Activated CD4-positive, alpha-beta T cell treated with anti-CD3 and anti-CD28 coated beads for 4 hours (primary cell): Measurements from ENCODE around the gene SLC6A1.
"Not testable (repeated sequence)": the region's sequence is repeated elsewhere in the genome, so short reads cannot be mapped to it uniquely, and the experiment has no call there.

Experiments used
- DNase-seq, 2 donors: peaks; one replicate each; pipeline ENCODE4 v3.0.0-alpha.2; 2020

Gene SLC6A1

GRCh38 chr3:11024181-11024580 lies 31.6 kb downstream of the SLC6A1 start:
- no peak for DNase-seq

DNA sequence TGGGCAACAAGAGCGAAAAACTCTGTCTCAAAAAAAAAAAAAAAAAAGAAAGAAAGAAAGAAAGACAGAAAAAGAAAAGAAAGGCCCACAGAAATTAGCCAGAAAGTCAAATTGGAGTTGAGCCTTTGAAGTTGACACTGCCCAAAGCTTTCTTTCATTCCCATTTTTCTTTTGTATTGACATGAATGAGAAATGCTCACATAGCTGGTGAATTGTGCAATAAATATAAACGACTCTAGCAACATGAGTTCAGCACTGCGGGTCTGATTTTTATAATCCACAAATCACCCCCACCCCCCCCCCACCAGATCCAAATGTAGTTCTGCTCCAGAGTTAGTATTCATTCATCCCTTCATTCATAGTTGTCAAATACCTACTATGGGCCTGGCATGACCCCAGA lies 37.4 kb downstream of the SLC6A1 start:
- DNase-seq = no peak

- DNase-seq = no peak
Observed at GRCh38 chr3:11033871-11034270, 41.3 kb downstream of the SLC6A1 start.

GRCh38 chr3:11034309-11034985 lies 41.9 kb downstream of the SLC6A1 start:
- no peak for DNase-seq

DNA sequence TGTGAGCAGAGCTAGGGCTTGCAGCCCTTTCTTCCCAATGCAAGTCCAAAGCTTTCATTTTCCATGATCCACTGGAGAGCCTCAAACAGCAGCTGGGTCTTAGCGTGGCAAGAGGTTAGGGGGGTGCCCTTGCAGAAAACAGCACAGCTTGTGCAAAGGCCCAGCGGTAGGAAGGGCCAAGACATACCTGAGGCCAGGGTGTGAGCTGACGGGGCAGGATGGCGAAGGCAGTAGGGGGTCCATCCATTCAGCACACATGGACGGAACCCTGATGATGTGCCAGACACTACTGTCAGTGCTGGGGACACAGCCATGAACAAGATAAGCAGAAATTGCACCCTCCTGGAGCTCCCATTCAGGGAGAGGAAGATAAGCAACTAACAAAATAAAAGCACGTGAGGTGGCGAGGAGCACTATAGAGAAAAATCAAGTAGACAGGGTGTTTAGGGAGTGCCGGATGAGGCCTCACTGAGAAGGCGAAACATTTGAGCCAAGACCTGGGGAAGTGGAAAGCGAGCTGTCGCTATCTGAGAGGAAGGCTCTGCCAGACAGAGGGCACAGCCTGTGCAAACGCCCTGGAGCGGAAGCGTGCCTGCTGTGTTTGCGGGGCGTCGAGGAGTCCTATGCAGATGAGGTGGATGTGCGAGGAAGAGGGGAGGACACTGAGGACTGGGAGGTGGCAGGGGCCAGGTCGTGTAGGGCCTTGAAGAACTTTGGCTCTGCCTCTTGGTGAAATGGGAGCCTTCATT lies 43.4 kb downstream of the SLC6A1 start:
- DNase-seq = no peak

DNA sequence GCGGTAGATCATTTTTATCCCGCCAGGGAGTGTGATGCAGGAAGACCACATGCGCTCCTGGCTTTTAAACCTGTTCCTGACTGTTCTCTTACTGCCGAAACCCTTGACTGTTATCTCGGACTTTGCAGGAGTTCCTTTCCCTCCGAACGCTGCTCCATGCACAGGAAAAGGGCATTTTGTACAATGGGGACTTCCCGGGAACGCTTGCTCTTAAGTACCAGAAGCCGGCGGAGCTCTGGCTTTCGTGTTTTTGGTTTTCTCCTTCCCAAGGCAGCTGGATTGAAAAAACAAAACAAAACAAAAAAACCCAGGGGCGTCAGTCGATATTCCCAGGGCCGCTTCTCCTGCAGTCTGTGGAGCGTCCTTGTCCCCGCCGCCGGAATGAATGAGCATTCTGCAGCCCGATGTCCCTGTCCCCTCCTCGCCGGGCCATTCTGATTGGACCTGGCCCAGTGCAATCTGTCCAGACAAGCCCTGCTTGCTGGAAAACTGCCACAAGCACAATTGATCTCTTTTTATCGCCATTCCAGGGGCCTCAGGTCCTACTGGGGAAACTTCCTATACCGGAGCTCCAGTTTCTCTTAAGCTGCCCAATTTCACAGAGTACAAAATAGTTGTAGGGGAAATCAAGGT lies 44.8 kb downstream of the SLC6A1 start:
- DNase-seq = no peak

DNA sequence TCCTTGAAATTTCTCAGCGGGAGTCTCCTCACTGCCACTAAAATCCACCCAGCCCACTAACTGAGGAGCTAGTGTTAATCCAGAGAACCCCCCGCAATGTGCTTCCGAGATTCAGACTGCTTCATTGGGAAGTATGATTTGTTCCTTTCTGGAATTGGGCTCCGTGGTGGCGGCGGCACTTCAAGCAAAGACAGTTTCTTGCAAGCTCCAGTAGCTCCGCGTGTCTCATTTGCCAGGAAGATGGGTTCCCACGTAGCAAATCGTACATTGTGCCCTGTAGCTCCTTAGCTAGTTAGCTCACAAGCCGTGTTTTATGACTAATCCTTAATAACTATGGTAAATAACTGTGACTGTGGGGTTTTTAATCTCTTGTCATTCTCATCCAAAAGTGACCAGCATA lies 45.4 kb downstream of the SLC6A1 start:
- no peak for DNase-seq

DNA sequence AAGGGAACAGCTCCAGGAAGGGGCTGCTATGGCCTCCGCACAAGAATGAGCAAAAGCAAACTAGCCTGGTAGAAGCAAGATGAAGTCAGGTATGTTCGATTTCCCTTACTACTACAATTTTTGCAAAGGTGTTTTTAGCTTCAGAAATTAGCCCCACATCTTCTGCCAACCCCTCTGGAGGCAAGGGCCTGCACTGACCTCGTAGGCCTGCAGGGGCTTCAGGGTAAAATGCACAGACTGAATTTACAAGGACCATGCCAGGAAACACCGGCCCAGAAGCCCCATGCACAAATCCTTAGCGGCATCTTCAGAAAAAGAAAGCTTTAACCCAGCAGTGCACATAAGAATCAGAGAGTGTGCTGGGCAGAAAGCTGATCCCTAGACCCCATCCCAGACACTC lies 53.0 kb downstream of the SLC6A1 start:
- no peak for DNase-seq

- DNase-seq = no peak
Observed at GRCh38 chr3:11047500-11047899, 55.0 kb downstream of the SLC6A1 start.

DNA sequence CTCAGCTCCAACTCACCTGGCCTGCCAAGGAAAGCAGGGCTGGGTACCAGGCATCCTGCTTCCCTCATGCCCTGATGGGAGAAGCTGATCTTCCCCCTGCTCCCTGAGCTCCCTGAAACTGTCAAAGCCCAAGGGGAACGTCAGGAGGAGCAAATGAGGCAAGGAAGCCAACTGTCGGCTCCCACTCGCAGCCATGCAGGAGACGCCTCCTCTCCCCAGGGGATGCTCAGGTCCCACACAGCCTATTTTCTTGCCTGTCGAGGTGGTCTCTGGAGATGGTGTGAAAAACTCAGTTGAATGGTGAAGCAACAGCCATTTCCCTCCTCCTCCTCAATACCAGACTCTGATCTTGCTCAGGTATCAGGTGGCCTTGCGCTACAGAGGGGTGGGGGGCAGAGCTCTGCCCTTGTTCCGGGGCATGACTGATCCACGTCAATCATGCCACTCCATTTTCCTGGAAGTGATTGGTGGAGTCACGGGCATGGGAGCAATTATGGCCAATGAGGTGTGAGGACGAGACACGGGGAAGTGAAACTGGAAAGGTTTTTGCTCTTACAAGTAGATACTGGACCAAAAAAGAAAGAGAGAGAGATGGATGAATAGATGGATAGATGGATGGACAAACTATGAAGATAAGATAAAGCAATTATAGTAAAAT lies 58.2 kb downstream of the SLC6A1 start:
- DNase-seq = no peak

GRCh38 chr3:11053926-11054503 lies 61.5 kb downstream of the SLC6A1 start:
- DNase-seq = no peak

GRCh38 chr3:11054739-11055438 lies 62.3 kb downstream of the SLC6A1 start:
- DNase-seq = no peak

DNA sequence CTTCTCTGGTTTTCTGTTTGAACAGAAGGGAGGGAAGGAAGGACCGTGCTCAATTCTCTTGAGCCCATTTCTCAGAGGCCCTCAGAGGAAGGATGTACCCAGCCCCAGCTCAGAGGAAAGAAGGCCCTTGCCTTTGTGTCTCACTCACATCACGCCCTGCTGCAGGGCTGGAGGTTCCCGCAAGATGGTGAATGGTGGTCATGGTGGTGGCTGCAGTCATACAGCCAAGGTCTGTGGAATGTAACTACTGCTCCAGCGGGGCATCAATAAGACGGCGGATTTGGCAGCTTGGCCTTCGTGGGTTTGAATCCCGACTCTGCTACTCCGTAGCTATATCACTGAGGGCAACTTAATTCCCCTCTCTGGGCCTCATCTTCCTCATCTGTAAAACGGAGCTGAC lies 62.9 kb downstream of the SLC6A1 start:
- no peak for DNase-seq

- no peak for DNase-seq
Observed at GRCh38 chr3:11056531-11057050, 64.0 kb downstream of the SLC6A1 start.

- DNase-seq = no peak
Observed at GRCh38 chr3:11057655-11058054, 65.1 kb downstream of the SLC6A1 start.

DNA sequence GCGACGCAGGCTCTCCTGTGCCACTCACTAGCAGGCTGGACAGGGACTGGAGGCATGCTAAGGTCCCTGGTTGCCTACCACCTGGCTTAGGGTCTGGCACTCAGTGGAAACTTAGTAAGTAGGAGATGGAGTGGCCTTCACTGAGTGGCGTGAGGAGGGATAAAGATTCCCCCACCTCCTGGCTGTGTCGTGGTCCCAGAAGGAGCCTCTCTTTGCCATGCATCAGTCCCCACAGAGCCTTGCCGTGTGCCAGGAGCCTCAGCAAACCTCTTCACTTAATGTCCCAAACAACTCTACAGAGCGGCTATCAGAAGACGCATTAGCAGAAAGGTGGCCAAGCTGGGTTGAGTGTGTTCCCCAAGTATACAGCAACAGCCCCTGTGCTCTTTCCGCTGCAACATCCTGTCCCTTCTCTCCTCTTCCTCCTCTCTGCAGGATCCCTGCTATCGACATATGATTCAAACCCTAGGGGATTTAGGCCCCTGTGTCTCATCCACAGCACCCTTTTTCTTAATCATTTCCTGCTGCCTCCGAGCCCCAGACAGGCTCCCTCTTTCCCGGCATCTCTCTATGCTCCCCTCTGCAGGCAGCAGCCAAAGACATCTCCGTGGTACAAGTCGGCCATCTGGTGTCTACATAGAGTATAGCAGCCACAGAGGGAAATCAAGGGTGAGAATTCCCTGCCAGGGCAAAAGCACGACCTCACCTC lies 66.7 kb downstream of the SLC6A1 start:
- no peak for DNase-seq

- DNase-seq = no peak
Observed at GRCh38 chr3:11059799-11060115, 67.2 kb downstream of the SLC6A1 start.

- peak; percentile 13 to 23 for DNase-seq
Observed at GRCh38 chr3:11060500-11061251, 68.1 kb downstream of the SLC6A1 start.

DNA sequence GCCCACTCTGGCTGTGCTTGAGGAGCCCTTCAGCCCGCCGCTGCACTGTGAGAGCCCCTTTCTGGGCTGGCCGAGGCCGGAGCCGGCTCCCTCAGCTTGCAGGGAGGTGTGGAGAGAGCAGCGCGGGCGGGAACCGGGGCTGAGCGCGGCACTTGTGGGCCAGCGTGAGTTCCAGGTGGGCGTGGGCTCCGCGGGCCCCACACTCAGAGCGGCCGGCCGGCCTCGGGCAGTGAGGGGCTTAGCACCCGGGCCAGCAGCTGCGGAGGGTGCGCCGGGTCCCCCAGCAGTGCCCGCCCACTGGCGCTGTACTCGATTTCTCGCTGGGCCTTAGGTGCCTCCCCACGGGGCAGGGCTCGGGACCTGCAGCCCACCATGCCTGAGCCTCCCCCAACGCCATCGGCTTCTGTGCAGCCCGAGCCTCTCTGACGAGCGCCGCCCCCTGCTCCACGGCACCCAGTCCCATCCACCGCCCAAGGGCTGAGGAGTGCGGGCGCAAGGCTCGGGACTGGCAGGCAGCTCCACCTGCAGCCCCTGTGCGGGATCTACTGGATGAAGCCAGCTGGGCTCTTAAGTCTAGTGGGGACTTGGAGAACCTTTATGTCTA lies 68.8 kb downstream of the SLC6A1 start:
- DNase-seq = not testable (repeated sequence)

- no peak for DNase-seq
Observed at GRCh38 chr3:11062704-11063103, 70.2 kb downstream of the SLC6A1 start.
